Spleen (tissue), 7 donors: Measurements from ENCODE around the gene GOLGA8J.

Experiments
- CTCF ChIP-seq, 11 experiments: fragments of 200-600 bp in 7 of 11; fragments of 450-650 bp in 4 of 11; sonication (generic) in 4 of 11; IDR thresholded peaks in 8 of 11; conservative IDR thresholded peaks in 3 of 11; 1 replicate in 7 of 11; 2 replicates in 4 of 11; pipeline versions ENCODE4 v1.4.0 to v1.8.0; 2016 to 2021; ENCODE audit warnings: antibody characterized with exemption in 11 of 11, inconsistent platforms in 4 of 11, mild to moderate bottlenecking in 1 of 11
- POLR2AphosphoS5 ChIP-seq, 3 donors: sonication (generic); formaldehyde crosslinking; IDR thresholded peaks; one replicate each; pipeline ENCODE4 v1.5.1; 2017; ENCODE audit warnings: antibody characterized with exemption in 3 of 3
- donor health status: DM: no; HTN: no; CAD: no; lungs with moderate emphysema.
- donor health status: DM: no; HTN: no; CAD: no.
- donor health status: DM: no; HTN: no; CAD: no.

- TF ChIP-seq CTCF (IDR thresholded peaks at IDR 0.05 in 8 of 11, conservative IDR thresholded peaks at IDR 0.05 in 3 of 11) = no peak
- no peak for TF ChIP-seq POLR2AphosphoS5 (IDR thresholded peaks at IDR 0.05)
These were observed 40.2 kb upstream of the GOLGA8J start for GRCh38 chr15:30042556-30042955.
